ENCODE data around the gene PTPN2.

The PTPN2 gene

GRCh38 chr18:12745095-12745795 is 138.8 kb downstream of the PTPN2 start:
- no peak for DNase-seq (ENCODE audit: low spot score)

GRCh38 chr18:12744103-12744502 is 139.9 kb downstream of the PTPN2 start:
- DNase-seq (ENCODE audit: low spot score): peak; percentile 48

GRCh38 chr18:12742453-12742852 is 141.6 kb downstream of the PTPN2 start:
- no peak for DNase-seq (ENCODE audit: low spot score)

All from CD4-positive, alpha-beta T cell treated with Interleukin-2 at 100 ng/mL for 4 hours (primary cell).